Fibroblast of pulmonary artery (primary cell): Measurements from ENCODE around the gene AMFR.

Experiments
- DNase-seq: peaks from one replicate; pipeline ENCODE4 v3.0.0-alpha.2; 2010; ENCODE audit warnings: low read depth
- H3K4me3 ChIP-seq: replicated peaks from 2 replicates; pipeline ENCODE4 v1.5.1; 2011; ENCODE audit warnings: low read depth, mild to moderate bottlenecking, control low read depth, low read length, moderate library complexity
- TF ChIP-seq, protein P1 (sequence below): IDR thresholded peaks from 2 replicates; pipeline ENCODE4 v1.5.1; 2011; ENCODE audit warnings: mild to moderate bottlenecking, control low read depth, low read length, inconsistent platforms; ENCODE audit errors: missing control alignments

The AMFR gene

DNA sequence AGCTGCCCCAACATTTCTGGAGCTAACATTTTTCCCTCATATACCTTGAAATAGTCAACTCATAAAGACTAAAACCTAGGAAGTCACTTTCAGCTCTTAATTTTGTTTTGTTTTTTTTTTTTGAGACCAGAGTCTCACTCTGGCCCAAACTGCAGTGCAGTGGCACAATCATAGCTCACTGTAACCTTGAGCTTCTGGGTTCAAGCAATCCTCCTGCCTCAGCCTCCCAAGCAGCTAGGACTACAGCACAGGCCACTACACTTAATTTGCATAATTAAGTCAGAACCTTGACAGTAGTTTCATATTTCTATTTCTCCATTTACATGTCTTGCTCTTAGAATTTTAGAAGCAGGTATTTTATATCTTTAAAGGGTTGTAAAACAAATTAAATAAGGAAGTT, 4.7 kb downstream of the AMFR start:
- TF ChIP-seq, protein P1, sequence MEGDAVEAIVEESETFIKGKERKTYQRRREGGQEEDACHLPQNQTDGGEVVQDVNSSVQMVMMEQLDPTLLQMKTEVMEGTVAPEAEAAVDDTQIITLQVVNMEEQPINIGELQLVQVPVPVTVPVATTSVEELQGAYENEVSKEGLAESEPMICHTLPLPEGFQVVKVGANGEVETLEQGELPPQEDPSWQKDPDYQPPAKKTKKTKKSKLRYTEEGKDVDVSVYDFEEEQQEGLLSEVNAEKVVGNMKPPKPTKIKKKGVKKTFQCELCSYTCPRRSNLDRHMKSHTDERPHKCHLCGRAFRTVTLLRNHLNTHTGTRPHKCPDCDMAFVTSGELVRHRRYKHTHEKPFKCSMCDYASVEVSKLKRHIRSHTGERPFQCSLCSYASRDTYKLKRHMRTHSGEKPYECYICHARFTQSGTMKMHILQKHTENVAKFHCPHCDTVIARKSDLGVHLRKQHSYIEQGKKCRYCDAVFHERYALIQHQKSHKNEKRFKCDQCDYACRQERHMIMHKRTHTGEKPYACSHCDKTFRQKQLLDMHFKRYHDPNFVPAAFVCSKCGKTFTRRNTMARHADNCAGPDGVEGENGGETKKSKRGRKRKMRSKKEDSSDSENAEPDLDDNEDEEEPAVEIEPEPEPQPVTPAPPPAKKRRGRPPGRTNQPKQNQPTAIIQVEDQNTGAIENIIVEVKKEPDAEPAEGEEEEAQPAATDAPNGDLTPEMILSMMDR, result no peak
- no peak for DNase-seq
- H3K4me3 ChIP-seq, result no peak overlapping the region

DNA sequence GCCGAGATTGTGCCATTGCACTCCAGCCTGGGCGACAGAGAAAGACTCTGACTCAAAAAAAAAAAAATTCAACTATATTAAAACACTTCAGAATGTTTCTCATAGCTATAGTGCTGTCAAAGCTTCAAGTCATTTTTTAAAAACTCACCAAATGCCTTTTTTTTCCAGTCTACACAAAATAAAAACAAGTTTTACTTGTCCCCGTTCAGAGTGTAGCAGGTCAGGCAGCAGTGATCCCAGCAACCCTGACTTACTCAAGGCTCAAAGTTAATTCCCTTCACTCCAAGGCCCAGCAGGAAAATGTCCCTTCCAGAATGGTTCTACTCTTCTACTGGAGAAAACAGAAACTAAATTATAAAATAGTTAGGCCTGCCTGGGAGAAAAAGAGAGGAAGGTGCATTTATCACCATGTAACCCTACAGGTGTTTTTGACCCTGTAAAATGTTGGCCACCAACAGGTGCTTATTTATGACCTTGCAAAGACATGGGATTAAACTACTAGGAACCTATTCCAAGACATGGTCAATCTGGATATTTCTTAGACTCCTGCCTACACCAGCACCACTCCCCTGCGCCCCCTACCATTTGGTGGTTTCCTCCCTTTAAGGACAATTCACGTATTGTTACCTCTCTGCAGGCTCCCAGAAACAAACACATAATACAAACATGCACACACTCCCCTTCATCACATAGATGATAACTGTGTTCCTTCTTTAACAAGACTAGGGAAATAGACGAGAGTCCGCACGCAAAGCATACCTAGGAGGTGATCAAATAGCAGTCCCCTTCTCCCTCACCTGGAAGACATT, 5.4 kb downstream of the AMFR start:
- TF ChIP-seq, protein P1, result no peak
- DNase-seq, result no peak
- no peak overlapping the region for H3K4me3 ChIP-seq

DNA sequence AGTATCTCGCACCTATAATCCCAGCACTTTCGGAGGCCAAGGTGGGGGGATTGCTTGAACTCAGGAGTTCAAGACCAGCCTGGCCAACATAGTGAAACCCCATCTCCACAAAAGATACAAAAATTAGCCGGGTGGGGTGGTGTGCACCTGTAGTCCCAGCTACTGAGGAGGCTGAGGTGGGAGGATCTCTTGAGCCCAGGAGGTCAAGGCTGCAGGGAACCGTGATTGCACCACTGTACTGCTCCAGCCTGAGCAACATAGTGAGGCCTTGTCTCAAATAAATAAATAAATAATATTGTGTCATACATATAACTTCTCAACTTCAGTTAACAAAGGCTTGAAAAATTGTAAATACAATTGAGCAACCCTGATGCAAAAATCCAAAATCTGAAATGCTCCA, 8.2 kb downstream of the AMFR start:
- TF ChIP-seq, protein P1, result no peak

DNA sequence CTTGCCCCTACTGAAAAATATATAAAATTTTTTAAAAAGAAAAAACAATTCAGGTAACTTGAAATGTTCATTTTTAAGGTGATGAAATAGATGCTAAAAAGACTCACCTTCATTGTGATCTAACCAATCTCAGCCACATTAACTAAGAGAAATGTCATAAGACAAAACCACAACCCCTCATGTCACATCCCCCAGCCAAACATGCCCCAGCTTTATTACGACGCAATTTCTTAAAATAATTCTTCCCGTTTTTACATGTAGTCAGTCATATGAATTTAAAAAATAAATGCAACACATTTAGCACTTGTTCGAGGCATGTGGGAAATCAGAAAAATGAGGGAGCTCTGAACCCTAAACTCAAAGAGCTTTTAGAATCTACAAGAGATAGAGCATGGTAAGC, 9.5 kb downstream of the AMFR start:
- no peak overlapping the region for H3K4me3 ChIP-seq
- DNase-seq, result no peak
- TF ChIP-seq, protein P1, result no peak

More for the DNA sequence above, 8.2 kb downstream of the AMFR start:
- H3K4me3 ChIP-seq, result no peak overlapping the region
- no peak for DNase-seq

DNA sequence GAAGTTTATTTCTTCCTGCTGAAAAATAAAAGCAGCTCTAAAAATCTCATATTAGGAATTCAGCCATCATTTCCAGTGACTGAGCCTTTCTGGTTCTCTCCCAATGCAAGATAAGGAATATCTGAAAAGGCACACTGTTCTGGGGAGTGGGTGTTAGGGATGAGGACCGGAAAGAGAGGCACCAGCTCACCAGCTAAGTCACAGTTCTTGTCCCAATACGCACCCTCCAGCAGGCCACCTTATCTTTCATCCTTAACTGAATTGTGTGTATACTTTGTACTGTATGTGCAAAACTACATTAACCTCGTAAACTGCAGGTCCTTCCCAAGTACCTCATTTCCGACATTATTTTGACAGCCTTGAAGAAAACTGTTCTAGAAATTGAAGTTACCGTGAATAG, 11.0 kb downstream of the AMFR start:
- DNase-seq, result no peak
- TF ChIP-seq, protein P1, result no peak
- H3K4me3 ChIP-seq, result no peak overlapping the region

DNA sequence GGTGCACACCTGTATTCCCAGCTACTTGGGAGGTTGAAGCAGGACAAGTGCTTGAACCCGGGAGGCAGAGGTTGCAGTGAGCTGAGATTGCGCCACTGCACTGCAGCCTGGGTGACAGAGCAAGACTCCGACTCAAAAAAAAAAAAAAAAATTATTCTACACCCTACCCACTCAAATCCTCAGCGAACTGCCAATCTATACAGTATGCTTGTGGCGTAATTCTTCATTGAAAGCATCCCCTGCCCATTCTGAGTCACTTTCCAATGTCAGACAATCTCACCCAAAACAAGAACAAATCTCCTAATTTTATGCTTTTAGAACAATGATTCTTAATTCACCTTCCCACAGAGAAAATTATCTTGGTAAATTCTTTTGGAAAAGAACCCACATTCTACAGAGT, 12.0 kb downstream of the AMFR start:
- DNase-seq, result no peak
- TF ChIP-seq, protein P1, result no peak
- no peak overlapping the region for H3K4me3 ChIP-seq

DNA sequence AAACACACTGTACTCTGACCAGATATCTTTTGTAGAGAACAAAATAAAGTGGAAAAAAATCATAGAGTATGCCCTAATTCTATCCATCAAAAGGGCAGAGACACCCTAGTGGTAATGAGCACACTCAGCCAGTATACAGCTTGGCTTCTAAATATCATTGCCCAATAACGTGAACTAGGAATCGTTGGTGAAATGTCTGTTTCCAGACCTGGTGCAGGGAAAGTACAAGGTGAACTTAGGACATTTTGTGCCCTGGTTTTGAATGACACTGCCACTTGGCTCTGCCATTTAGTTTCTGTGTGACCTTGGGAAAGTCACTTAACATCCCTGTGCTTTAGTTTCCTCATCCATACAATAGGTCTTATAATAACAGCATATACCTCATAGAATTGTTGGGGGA, 13.7 kb downstream of the AMFR start:
- TF ChIP-seq, protein P1, result no peak
- H3K4me3 ChIP-seq, result no peak overlapping the region
- no peak for DNase-seq
